GM21423 (cell line): ENCODE data around the gene XXYLT1.
"Not testable (repeated sequence)": the region's sequence is repeated elsewhere in the genome, so short reads cannot be mapped to it uniquely, and the experiment has no call there.

Experiments
- ATAC-seq: cut with Tn5 transposase; IDR thresholded peaks from one replicate; pipeline ENCODE4 v1.9.1; 2021; ENCODE audit warnings: mild to moderate bottlenecking, moderate library complexity; ENCODE audit not compliant: unreplicated experiment

XXYLT1 gene, protein sequence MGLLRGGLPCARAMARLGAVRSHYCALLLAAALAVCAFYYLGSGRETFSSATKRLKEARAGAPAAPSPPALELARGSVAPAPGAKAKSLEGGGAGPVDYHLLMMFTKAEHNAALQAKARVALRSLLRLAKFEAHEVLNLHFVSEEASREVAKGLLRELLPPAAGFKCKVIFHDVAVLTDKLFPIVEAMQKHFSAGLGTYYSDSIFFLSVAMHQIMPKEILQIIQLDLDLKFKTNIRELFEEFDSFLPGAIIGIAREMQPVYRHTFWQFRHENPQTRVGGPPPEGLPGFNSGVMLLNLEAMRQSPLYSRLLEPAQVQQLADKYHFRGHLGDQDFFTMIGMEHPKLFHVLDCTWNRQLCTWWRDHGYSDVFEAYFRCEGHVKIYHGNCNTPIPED

DNA sequence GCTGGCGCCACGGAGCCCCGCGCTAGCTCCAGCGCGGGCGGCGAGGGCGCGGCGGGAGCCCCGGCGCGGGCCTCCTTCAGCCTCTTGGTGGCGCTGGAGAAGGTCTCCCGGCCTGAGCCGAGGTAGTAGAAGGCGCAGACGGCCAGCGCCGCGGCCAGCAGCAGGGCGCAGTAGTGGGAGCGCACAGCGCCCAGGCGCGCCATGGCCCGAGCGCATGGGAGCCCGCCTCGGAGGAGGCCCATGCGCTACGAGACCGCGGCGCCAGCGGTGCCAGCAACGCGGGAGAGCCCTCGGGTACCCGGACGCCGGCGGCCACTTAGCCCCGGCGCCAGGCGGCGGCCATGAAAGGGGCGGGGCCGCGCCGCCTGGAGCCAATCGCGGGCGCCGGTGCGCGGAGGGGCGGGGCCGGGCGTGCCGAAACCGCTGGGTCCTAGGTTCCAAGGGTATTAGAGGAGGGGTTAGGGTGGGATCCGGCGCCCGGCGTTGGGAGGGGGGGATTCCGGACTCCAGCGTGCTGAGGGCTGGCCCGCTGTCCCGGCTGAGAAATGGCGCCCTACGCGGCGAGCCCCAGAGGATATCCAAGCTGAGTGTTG is at the start of gene XXYLT1:
TSS of gene XXYLT1 (minus strand) at position 343 of the 593 bp plus-strand sequence. CDS start at position 242, 101 bp downstream.
- peak; percentile 87 for ATAC-seq

GRCh38 chr3:195319060-195319459 is 48.1 kb upstream of the XXYLT1 start:
- no peak for ATAC-seq

DNA sequence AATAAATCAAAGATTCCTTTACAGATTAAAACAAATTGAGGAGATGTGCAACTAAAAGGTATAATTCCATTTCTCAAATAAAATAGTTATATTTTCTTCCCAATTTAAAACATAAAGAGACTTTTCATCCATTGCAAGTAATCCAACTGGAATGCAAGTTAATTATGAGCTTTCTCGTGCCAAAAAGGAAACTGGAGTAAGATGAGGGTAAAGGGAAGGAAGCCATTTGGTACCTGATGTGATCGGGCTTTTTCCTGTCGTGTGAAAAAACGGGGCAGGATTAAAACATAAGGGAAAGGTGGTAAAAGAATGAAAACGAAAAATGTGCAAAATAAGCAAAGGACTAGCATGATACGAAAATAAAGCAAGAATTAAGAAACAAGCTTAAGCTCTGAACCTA is 41.8 kb upstream of the XXYLT1 start:
- no peak for ATAC-seq

- no peak for ATAC-seq
Measured at GRCh38 chr3:195307711-195308110, 36.8 kb upstream of the XXYLT1 start.

GRCh38 chr3:195306369-195306768 is 35.4 kb upstream of the XXYLT1 start:
- ATAC-seq: no peak

- ATAC-seq: no peak
Measured at GRCh38 chr3:195302431-195302830, 31.5 kb upstream of the XXYLT1 start.

GRCh38 chr3:195297446-195297845 is 26.5 kb upstream of the XXYLT1 start:
- ATAC-seq: peak; percentile 65

DNA sequence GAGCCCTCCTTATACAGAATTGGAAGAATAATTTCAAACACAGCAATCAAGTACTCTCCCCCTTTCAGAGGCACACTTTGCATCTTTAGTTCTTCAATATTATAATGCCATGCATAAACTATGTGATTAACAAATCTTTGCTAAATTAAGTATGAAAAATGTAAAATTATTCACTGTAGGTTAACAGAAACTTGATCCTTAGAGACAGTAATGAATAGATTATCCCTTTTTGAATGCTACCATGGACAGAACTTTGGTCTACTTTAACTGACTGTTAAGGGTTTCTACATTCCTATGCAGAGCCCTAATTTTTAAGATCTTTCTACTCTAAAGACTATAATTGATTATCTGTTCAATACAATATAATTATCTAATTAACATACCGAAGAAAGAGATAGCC is 25.7 kb upstream of the XXYLT1 start:
- no peak for ATAC-seq

GRCh38 chr3:195291121-195291520 is 20.2 kb upstream of the XXYLT1 start:
- no peak for ATAC-seq

GRCh38 chr3:195290643-195291042 is 19.7 kb upstream of the XXYLT1 start:
- not testable (repeated sequence) for ATAC-seq

DNA sequence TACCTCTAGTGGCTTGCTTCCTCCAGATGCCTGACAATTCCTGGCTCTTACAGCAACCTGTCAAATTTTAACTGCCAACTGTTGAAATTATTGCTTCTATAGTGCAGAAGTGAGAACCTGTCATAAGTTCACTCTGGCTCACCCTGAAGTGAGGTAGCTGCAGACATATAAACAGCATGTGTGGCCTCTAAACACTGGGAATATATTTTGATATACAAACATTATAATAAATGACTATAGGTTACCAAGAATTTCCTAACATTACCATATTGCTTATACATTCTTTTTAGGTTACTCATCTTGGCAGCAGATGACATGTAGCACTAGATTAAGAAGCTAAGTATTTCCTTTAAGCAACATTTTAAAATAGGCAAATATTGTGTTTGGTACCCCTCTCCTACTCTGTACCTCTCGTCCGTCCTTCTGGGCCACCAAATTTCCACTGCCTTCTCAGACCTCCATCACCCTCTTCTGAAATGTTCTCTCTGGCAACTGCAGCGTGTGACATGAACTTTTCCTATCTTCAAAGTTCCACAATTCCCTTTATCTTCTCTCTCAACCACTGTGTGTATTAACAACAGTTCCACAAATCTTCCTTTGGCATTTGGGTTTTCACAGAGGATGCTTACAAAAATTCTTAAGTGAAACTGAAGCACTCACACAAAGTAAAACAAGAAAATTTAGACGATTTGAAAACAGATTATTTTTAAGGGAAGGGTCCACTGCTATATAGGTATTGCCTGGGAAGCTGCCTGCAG is 15.3 kb upstream of the XXYLT1 start:
- no peak for ATAC-seq

DNA sequence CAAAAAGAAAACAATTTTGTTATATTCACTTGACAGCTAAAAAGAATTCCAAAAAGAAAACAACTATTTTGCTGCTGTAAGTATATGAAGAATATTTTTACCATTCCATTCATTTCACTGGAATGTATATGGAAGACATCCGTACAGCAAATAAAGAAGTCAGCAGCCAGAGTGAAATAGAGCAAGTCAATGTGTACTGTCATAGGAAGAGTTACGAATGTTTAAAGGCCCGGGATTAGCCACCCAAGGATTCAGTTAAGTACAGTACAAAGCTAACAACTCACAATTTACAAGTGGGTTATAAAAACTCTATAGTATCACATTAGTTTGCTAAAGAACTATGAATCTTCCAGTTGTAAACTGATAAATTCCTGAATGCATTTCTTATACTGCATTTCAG is 14.4 kb upstream of the XXYLT1 start:
- no peak for ATAC-seq

GRCh38 chr3:195284842-195285241 is 13.9 kb upstream of the XXYLT1 start:
- no peak for ATAC-seq

DNA sequence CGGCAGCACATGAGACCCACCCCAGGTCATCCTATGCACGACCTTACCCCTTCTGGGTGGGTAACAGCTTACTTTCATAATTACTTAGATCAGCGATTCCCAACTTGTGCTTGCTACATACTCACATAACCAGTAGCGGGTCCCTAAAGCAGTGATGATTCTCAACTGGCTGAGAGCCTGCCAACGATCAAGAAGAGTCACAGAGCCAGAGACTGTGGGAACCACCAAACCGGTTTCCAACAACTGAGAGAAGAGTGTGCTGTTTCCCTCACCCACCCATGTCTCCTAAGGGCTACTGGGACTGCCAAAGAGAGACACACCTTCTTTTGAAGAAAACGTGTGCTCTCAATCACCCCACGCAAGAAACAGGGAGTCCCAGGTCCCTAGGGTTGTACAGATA is 12.0 kb upstream of the XXYLT1 start:
- no peak for ATAC-seq

GRCh38 chr3:195274259-195274966 is 3.5 kb upstream of the XXYLT1 start:
- no peak for ATAC-seq

- peak; percentile 64 for ATAC-seq
Measured at GRCh38 chr3:195271410-195272243, 668 bp upstream of the XXYLT1 start.

DNA sequence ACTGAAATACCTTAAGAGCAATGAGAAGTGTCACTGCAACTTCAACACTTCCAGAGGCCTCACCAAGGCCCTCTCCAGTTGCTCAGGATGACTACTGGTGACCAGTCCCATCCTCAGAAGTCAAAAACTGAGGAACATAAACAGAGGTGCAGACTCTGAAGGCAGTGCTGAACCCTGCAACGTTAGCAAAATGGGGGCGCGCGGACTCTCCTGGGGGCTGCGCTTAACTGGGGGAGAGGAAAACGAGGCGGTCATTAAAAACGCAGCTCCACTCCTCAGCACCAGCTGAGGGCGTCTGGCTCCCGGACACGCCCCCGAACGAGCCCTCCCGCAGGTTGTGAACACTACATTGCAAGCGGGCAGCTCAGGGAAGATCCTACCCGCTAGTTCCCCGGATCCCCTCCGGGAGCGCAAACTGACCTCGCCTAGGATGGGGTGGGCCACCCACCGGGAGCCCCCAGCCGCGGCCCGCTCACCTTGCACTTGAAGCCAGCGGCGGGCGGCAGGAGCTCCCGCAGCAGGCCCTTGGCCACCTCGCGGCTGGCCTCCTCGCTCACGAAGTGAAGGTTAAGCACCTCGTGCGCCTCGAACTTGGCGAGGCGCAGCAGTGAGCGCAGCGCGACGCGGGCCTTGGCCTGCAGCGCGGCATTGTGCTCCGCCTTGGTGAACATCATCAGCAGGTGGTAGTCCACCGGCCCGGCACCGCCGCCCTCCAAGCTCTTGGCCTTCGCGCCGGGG is 711 bp downstream of the XXYLT1 start:
- peak; percentile 7 for ATAC-seq

DNA sequence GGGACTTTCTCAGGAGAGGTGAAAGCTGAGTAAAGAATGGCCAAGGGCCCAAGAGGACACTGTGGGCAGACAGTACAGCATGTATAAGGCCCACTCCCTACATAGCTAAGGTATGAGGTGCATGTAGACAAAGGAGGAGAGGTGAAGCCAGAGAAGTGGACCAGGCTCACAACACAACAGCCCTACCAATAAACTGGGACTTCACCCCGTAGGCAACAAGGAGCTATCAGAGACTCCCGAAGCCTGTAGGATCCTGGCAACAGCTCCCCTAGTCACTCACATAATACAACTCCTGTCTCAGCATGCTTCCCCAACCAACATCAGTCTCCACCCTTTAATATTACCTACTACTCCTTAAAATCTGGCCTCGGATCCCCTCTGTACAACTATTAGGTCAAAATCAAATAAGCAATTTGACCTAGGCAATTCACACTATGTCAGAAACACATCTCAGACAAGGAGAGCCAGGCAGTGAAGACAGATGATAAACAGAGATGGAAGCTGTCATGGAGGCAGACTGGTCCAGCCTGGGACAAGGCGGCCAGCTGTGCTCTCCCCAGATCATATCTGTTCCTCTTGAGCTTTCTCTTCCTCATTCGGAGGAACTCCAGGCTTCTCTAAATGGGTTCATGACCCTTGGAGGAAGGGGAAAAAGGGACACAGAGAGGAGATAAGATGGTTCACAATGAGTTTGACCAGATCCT is 1.4 kb downstream of the XXYLT1 start:
- no peak for ATAC-seq
